GM21367 (cell line): ENCODE results near the gene PALD1.
"Not testable (repeated sequence)": the region's sequence is repeated elsewhere in the genome, so short reads cannot be mapped to it uniquely, and the experiment has no call there.

Source experiments
- ATAC-seq: cut with Tn5 transposase; IDR thresholded peaks from one replicate; pipeline ENCODE4 v1.9.1; 2021; ENCODE audit not compliant: unreplicated experiment

PALD1 gene

GRCh38 chr10:70600512-70601395, 122.2 kb downstream of the PALD1 start:
- no peak for ATAC-seq

- ATAC-seq, result no peak
Observed at GRCh38 chr10:70601746-70602145, 123.2 kb downstream of the PALD1 start.

GRCh38 chr10:70602665-70603448, 124.3 kb downstream of the PALD1 start, which contains the start of gene PRF1:
Gene PRF1 (minus strand): TSS chr10:70602741. CDS start chr10:70600902, 1,839 bp downstream.
- no peak for ATAC-seq

GRCh38 chr10:70603449-70603801, 124.9 kb downstream of the PALD1 start:
- ATAC-seq, result no peak

- no peak for ATAC-seq
Observed at GRCh38 chr10:70604106-70604505, 125.5 kb downstream of the PALD1 start.

GRCh38 chr10:70605161-70605560, 126.6 kb downstream of the PALD1 start:
- ATAC-seq, result no peak

- no peak for ATAC-seq
Observed at GRCh38 chr10:70607936-70608335, 129.4 kb downstream of the PALD1 start.

- no peak for ATAC-seq
Observed at GRCh38 chr10:70613941-70614340, 135.4 kb downstream of the PALD1 start.

GRCh38 chr10:70614364-70614763, 135.8 kb downstream of the PALD1 start:
- ATAC-seq, result not testable (repeated sequence)

- ATAC-seq, result no peak
Observed at GRCh38 chr10:70615211-70615610, 136.6 kb downstream of the PALD1 start.

- no peak for ATAC-seq
Observed at GRCh38 chr10:70615784-70616522, 137.4 kb downstream of the PALD1 start.

- ATAC-seq, result no peak
Observed at GRCh38 chr10:70616761-70617160, 138.2 kb downstream of the PALD1 start.
